Thyroid gland (tissue), 4 donors: ENCODE measurements around the gene GNG7. TPM values are rescaled to one million over a fixed set of nuclear protein-coding genes. Genes with fewer than 3 reads are reported as not detected.
"Not testable (repeated sequence)": the region's sequence is repeated elsewhere in the genome, so short reads cannot be mapped to it uniquely, and the experiment has no call there.

ENCODE experiments used
- DNase-seq, 2 donors: peaks; one replicate each; pipeline ENCODE4 v3.0.0-alpha.2; 2019
- H3K27ac ChIP-seq, 3 donors: fragments of 200-600 bp; sonication (generic); 1 replicate in 2 of 3; 2 replicates in 1 of 3; pipeline ENCODE4 v1.5.1; 2016 to 2019; ENCODE audit warnings: mild to moderate bottlenecking in 1 of 3, moderate library complexity in 1 of 3
- H3K27me3 ChIP-seq: fragments of 200-600 bp; sonication (generic); one replicate; pipeline ENCODE4 v1.5.1; 2019
- H3K36me3 ChIP-seq, 2 donors: fragments of 200-600 bp; sonication (generic); one replicate each; pipeline ENCODE4 v1.5.1; 2016 to 2019
- H3K4me1 ChIP-seq, 2 donors: fragments of 200-600 bp; sonication (generic); one replicate each; pipeline ENCODE4 v1.5.1; 2017 to 2019
- H3K4me3 ChIP-seq, 3 donors: fragments of 200-600 bp; sonication (generic); replicated peaks in 1 of 3; 1 replicate in 2 of 3; 2 replicates in 1 of 3; pipeline ENCODE4 v1.5.1; 2016; ENCODE audit warnings: mild to moderate bottlenecking in 1 of 3
- H3K9me3 ChIP-seq: fragments of 200-600 bp; sonication (generic); one replicate; pipeline ENCODE4 v1.5.1; 2017
- POLR2A ChIP-seq, 2 donors: fragments of 450-650 bp; IDR thresholded peaks; one replicate each; pipeline ENCODE4 v1.6.1; 2017; ENCODE audit warnings: antibody characterized with exemption in 2 of 2, mild to moderate bottlenecking in 2 of 2, moderate library complexity in 1 of 2
- WGBS, 2 donors: methylation state at CpG; one replicate each; pipeline ENCODE4 v1.1.5; 2017; 5-methylcytosine and 5-hydroxymethylcytosine counted together
- intact Hi-C: fragments of 100-400 bp; cut with DNase I; formaldehyde crosslinking; loops from one replicate; pipeline ENCODE4 v1.15.1; 2023
- total RNA-seq, 4 donors: library from RNA; depleted of rRNA; stranded (reverse); fragments of >200 nt; gene quantifications; one replicate each; pipeline ENCODE4 v1.2.3, GENCODE V29; 2016
- TF ChIP-seq, protein P1 (sequence below), 6 experiments: fragments of 200-600 bp in 3 of 6; fragments of 450-650 bp in 3 of 6; sonication (generic) in 3 of 6; IDR thresholded peaks; one replicate each; pipeline ENCODE4 v1.5.1; 2016 to 2019; ENCODE audit warnings: antibody characterized with exemption in 6 of 6, mild to moderate bottlenecking in 2 of 6, inconsistent platforms in 1 of 6, moderate library complexity in 1 of 6

GNG7 gene
- total RNA-seq, 4 donors from 2014 or later = 3.8 to 6.9 (median 5.6) TPM

DNA sequence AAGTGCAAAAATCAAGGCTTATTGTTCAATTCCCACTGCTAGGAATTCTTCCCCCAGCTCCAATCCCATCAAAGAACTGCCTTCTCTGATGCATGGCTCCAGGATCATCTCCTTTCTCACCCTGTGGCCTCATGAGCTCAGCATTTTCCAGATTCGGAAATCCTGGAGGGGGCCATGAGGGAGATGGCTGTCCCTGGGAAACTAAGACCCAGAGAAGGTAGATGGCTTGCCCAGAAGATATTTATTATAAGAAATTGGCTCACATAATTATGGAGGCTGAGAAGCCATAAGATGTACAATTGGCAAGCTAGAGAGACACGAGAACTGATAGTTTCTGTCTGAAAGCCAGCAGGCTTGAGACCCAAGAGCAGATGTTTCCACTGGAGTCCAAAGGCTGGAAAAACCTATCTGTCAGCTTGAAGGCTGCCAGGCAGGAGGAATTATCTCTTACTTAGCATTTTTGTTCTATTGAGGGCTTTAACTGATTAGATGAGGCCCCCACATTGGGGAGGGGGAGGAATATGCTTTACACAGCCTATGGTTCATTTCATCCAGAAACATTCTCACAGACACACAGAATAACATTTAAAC is 168.0 kb downstream of the GNG7 start:
- DNase-seq = no peak
- H3K36me3 ChIP-seq = no peaks in the 10 kb centered on the region
- H3K4me3 ChIP-seq = no peak overlapping the region
- TF ChIP-seq, protein P1, sequence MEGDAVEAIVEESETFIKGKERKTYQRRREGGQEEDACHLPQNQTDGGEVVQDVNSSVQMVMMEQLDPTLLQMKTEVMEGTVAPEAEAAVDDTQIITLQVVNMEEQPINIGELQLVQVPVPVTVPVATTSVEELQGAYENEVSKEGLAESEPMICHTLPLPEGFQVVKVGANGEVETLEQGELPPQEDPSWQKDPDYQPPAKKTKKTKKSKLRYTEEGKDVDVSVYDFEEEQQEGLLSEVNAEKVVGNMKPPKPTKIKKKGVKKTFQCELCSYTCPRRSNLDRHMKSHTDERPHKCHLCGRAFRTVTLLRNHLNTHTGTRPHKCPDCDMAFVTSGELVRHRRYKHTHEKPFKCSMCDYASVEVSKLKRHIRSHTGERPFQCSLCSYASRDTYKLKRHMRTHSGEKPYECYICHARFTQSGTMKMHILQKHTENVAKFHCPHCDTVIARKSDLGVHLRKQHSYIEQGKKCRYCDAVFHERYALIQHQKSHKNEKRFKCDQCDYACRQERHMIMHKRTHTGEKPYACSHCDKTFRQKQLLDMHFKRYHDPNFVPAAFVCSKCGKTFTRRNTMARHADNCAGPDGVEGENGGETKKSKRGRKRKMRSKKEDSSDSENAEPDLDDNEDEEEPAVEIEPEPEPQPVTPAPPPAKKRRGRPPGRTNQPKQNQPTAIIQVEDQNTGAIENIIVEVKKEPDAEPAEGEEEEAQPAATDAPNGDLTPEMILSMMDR (IDR thresholded peaks at IDR 0.05) = no peak
- no peak for TF ChIP-seq POLR2A (IDR thresholded peaks at IDR 0.05)
- no peaks in the 10 kb centered on the region for H3K27me3 ChIP-seq
- WGBS, 2 donors = 88% methylated on average over 2 of the region's 2 CpGs
- intact Hi-C loops = loop anchor here (5.0 kb wide), 1 partner anchor 37 kb away; no protein-coding TSS in a partner anchor
- no peak overlapping the region for H3K27ac ChIP-seq
- H3K9me3 ChIP-seq = no peaks in the 10 kb centered on the region
- H3K4me1 ChIP-seq = no peaks in the 10 kb centered on the region

DNA sequence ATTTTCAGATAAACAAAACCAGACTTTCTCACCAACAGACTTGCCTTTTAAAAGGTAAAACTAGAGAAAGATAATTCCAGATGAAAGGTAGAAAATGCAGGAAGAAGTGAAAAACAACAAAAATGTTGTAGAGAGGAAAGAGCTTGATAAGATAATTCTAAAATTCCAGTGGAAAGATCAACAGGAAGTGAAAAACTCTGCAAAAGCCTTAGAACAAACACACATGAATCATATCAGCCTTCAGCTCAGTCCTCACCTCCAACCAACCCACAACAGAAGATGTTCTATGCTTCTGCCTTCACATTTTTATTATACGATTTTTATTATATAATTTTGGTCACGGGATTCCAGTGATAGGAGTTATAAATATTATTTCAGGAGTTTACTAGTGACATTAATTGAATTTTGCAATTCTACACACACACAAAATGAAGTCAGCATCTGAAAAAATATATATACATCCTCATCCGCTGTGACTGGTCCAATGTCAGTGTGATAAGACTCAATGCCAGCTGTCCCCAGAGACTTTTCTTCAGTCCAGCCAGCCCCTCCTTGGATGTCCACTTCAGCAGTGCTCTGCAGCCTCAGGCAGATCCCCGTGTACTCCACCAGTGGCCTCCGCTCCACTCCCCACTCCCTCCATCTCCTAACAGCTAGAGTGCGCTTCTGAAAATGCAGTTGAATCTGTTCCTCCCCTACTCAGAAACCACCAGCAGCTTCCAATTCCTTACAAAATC is 168.6 kb downstream of the GNG7 start:
- Histone ChIP-seq H3K27ac (no peak overlapping the region), H3K27me3 (no peaks in the 10 kb centered on the region), H3K36me3 (no peaks in the 10 kb centered on the region), H3K9me3 (no peaks in the 10 kb centered on the region), H3K4me3 (no peak overlapping the region), H3K4me1 (no peaks in the 10 kb centered on the region)
- TF ChIP-seq POLR2A (IDR thresholded peaks at IDR 0.05) = no peak
- TF ChIP-seq, protein P1 (IDR thresholded peaks at IDR 0.05) = no peak
- no peak for DNase-seq
- intact Hi-C loops = no loop called here
- WGBS, 2 donors = 89 to 94% methylated on average over 6 of the region's 6 CpGs

DNA sequence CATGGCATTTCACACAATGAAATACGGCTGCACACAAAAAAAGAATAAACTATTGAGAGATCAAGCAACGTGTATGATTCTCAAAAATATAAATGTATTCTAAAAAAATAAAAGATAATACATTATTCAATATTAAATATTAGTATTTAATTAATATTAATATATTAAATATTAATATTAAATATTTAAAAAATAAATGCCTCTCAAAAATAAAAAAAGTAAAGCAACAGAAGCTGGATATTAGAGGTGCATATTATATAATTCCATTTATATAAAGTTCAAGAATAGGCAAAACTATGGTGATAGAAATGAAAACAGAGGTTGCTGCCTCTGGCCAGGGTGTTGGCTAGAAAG is 169.4 kb downstream of the GNG7 start:
- Histone ChIP-seq H3K27me3 (no peaks in the 10 kb centered on the region), H3K4me3 (no peak overlapping the region), H3K9me3 (no peaks in the 10 kb centered on the region), H3K27ac (no peak overlapping the region), H3K36me3 (no peaks in the 10 kb centered on the region), H3K4me1 (no peaks in the 10 kb centered on the region)
- TF ChIP-seq POLR2A (IDR thresholded peaks at IDR 0.05) = no peak
- TF ChIP-seq, protein P1 (IDR thresholded peaks at IDR 0.05) = no peak
- WGBS, 2 donors = 77 to 78% methylated on average over 2 of the region's 2 CpGs
- DNase-seq = no peak
- intact Hi-C loops = no loop called here

DNA sequence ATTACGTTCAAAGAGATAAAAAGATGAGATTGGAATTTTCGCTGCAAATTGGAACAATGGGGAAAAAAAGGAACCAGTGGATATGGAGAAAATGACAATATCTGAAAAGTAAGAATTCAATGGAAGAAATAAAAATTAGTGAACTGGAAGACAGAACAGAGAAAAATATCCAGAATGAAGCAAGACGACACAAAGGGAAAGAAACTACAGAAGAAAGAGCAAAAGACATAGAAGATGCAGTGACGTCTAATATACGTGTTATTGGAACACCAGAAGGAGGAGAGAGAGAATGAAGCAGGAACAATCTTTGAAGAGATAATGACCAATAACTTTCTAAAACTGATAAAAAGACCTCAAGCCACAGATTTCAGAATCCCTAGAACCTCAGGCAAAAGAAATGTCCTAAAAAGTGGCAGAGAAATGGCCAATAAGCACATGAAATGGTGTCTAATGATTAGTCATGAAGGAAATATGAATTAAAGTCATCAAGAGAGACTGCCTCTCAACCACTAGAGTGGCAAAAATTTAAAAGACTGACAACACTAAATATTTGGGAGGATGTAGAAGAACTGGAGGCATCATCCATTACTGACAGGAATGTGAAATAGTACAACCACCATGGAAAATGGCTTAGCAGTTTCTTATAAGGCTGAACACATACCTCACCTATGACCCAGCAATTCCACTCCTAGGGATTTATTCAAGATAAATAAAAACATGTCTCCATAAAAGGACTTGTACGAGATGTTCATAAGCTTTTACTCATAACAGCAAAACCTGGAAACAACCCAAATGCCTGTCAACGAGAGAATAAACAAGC is 170.0 kb downstream of the GNG7 start:
- Histone ChIP-seq H3K4me1 (no peaks in the 10 kb centered on the region), H3K9me3 (no peaks in the 10 kb centered on the region), H3K4me3 (no peak overlapping the region), H3K27ac (no peak overlapping the region), H3K36me3 (no peaks in the 10 kb centered on the region), H3K27me3 (no peaks in the 10 kb centered on the region)
- TF ChIP-seq, protein P1 (IDR thresholded peaks at IDR 0.05) = no peak
- no peak for DNase-seq
- WGBS, 2 donors = 90 to 91% methylated on average over 7 of the region's 7 CpGs
- intact Hi-C loops = no loop called here

DNA sequence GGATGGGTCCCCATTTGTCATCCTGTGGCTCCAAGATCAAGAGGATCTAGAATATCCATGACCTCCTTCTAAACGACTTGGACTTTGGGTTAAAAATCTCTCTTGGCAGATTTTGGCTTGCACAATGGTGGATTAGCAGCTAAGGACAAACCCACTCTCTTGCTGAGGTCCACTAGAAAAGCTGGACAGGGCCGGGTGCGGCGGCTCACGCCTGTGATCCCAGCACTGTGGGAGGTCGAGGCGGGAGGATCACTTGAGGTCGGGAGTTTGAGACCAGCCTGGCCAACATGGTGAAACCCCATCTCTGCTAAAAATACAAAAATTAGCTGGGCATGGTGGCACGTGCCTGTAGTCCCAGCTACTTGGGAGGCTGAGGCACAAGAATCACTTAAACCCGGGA is 172.6 kb downstream of the GNG7 start:
- DNase-seq, H3K4me1 ChIP-seq, H3K4me3 ChIP-seq, intact Hi-C loops, H3K27me3 ChIP-seq, H3K9me3 ChIP-seq, H3K36me3 ChIP-seq, H3K27ac ChIP-seq: not testable (repeated sequence)
- WGBS, 2 donors = 89 to 93% methylated on average over 10 of the region's 10 CpGs
